Ascending aorta (tissue), 2 donors: ENCODE measurements around the gene UBE2D4. TPM values are rescaled to one million over a fixed set of nuclear protein-coding genes. Genes with fewer than 3 reads are reported as not detected.
"Not testable (repeated sequence)": the region's sequence is repeated elsewhere in the genome, so short reads cannot be mapped to it uniquely, and the experiment has no call there.

Source experiments
- DNase-seq, 2 donors: peaks; one replicate each; pipeline ENCODE4 v3.0.0-alpha.2; 2019; ENCODE audit warnings: low spot score in 2 of 2
- H3K27ac ChIP-seq, 2 donors: fragments of 200-600 bp; sonication (generic); one replicate each; pipeline ENCODE4 v1.5.1; 2016 to 2017; ENCODE audit warnings: mild to moderate bottlenecking in 1 of 2
- H3K27me3 ChIP-seq: fragments of 200-600 bp; sonication (generic); one replicate; pipeline ENCODE4 v1.5.1; 2017
- H3K36me3 ChIP-seq, 2 donors: fragments of 200-600 bp; sonication (generic); one replicate each; pipeline ENCODE4 v1.5.1; 2016
- H3K4me1 ChIP-seq, 2 donors: fragments of 200-600 bp; sonication (generic); one replicate each; pipeline ENCODE4 v1.5.1; 2016 to 2017; ENCODE audit warnings: mild to moderate bottlenecking in 1 of 2
- H3K4me3 ChIP-seq, 2 donors: fragments of 200-600 bp; sonication (generic); one replicate each; pipeline ENCODE4 v1.5.1; 2016 to 2017; ENCODE audit warnings: mild to moderate bottlenecking in 1 of 2
- H3K9me3 ChIP-seq, 2 donors: fragments of 200-600 bp; sonication (generic); one replicate each; pipeline ENCODE4 v1.5.1; 2016
- intact Hi-C: fragments of 100-400 bp; cut with DNase I; formaldehyde crosslinking; loops from one replicate; pipeline ENCODE4 v1.15.1; 2023
- total RNA-seq: library from RNA; depleted of rRNA; stranded (reverse); fragments of >200 nt; gene quantifications from one replicate; pipeline ENCODE4 v1.1.0, GENCODE V29; 2016
- TF ChIP-seq, protein P1 (sequence below), 3 experiments: fragments of 200-600 bp in 2 of 3; fragments of 450-650 bp in 1 of 3; sonication (generic) in 2 of 3; IDR thresholded peaks; one replicate each; pipeline ENCODE4 v1.5.1; 2016 to 2019; ENCODE audit warnings: antibody characterized with exemption in 3 of 3, mild to moderate bottlenecking in 1 of 3, moderate library complexity in 1 of 3

UBE2D4 gene
- total RNA-seq, 1 donor from 2014 or later: 13.1 TPM

DNA sequence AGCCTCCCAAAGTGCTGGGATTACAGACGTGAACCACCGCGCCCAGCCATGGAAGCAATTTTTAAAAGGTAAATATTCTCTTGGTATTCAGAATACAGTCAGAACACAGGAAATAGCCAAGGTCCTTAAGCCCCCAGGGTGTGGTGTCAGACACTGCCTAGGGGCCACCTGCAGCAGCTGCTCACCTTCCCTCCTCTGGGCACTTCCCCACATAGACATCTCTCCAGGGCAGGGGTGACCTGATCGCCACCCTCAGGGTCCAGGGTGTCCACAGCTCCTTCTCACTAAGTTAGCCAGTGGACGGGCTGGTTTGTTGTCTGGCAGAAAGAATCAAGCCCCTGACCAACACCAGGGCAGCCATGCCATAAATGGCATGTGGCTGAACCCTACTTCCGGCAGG, 35.8 kb upstream of the UBE2D4 start:
- intact Hi-C loops: no loop called here

DNA sequence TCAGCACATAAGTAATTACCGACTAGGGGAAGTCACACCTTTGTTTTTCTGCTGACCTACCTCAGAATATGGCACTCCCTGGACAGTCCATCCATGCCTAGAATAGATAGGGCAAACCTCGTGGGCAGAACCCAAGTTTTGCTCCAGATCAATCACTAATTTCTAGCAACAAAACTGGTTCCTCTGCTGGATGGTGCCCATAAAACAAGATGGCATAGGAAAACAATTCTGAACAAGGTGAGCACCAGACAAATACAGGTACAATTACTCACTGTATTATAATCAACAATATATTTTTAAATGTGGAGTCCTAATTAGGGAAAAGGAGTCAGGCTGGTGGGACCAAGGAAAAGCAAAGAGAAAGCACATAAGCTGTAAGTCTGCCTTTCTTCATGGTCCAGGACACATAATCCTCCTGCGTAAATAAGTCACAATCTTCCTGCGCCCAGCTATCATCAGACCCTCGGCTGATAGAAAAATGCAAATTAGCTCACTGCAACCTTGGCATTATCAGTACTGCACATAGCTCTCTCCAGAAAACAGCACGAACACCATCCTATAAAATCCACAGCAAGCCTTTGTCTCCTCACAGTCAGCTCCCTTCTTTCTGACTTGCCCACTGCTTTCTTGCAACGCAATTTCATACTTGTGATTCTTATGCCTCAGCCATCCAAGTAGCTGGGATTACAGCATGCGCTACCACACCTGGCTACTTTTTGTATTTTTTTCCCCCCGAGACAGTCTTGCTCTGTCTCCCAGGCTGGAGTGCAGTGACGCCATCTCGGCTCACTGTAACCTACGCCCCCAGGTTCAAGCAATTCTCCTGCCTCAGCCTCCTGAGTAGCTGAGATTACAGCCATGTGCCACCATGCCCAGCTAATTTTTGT, 34.9 kb upstream of the UBE2D4 start:
- intact Hi-C loops: no loop called here
- Histone ChIP-seq H3K27ac (no peak overlapping the region), H3K4me3 (no peak overlapping the region), H3K36me3 (peaks cover 0 to 3% of the 10 kb centered on the region in 2 donors), H3K9me3 (no peaks in the 10 kb centered on the region), H3K4me1 (no peaks in the 10 kb centered on the region), H3K27me3 (no peaks in the 10 kb centered on the region)
- no peak for DNase-seq
- TF ChIP-seq, protein P1, sequence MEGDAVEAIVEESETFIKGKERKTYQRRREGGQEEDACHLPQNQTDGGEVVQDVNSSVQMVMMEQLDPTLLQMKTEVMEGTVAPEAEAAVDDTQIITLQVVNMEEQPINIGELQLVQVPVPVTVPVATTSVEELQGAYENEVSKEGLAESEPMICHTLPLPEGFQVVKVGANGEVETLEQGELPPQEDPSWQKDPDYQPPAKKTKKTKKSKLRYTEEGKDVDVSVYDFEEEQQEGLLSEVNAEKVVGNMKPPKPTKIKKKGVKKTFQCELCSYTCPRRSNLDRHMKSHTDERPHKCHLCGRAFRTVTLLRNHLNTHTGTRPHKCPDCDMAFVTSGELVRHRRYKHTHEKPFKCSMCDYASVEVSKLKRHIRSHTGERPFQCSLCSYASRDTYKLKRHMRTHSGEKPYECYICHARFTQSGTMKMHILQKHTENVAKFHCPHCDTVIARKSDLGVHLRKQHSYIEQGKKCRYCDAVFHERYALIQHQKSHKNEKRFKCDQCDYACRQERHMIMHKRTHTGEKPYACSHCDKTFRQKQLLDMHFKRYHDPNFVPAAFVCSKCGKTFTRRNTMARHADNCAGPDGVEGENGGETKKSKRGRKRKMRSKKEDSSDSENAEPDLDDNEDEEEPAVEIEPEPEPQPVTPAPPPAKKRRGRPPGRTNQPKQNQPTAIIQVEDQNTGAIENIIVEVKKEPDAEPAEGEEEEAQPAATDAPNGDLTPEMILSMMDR (IDR thresholded peaks at IDR 0.05): no peak

More for the DNA sequence above, 35.8 kb upstream of the UBE2D4 start:
- no peaks in the 10 kb centered on the region for H3K27me3 ChIP-seq
- TF ChIP-seq, protein P1 (IDR thresholded peaks at IDR 0.05): no peak
- peaks cover 6 to 7% of the 10 kb centered on the region in 2 donors for H3K36me3 ChIP-seq
- no peaks in the 10 kb centered on the region for H3K9me3 ChIP-seq
- no peaks in the 10 kb centered on the region for H3K4me1 ChIP-seq
- no peak overlapping the region for H3K4me3 ChIP-seq
- DNase-seq: no peak
- no peak overlapping the region for H3K27ac ChIP-seq

DNA sequence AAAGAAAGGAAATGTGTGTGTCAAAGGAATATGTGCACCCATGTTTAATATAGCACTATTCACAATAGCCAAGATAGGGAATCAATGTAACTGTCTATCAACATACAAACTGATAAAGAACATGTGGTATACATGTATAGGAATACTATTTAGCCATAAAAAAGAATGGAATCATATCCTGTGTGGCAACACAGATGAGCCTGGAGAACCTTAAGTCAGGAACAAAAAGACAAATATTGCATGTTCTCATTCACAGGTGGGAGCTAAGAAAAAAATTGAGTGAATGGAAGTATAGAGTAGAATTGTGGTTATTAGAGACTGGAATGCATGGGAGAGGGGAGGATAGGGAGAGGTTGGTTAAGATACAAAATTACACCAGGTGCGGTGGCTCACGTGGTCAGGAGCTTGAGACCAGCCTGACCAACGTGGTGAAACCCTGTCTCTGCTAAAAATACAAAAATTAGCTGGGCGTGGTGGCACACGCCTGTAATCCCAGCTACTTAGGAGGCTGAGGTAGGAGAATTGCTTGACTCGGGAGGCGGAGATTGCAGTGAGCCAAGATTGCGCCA, 30.3 kb upstream of the UBE2D4 start:
- H3K27me3 ChIP-seq: no peaks in the 10 kb centered on the region
- peaks cover 0 to 3% of the 10 kb centered on the region in 2 donors for H3K36me3 ChIP-seq
- no peaks in the 10 kb centered on the region for H3K9me3 ChIP-seq
- TF ChIP-seq, protein P1 (IDR thresholded peaks at IDR 0.05): no peak
- DNase-seq: no peak
- intact Hi-C loops: no loop called here
- peaks cover 0 to 1% of the 10 kb centered on the region in 2 donors for H3K4me1 ChIP-seq
- H3K27ac ChIP-seq: no peak overlapping the region
- H3K4me3 ChIP-seq: no peak overlapping the region

DNA sequence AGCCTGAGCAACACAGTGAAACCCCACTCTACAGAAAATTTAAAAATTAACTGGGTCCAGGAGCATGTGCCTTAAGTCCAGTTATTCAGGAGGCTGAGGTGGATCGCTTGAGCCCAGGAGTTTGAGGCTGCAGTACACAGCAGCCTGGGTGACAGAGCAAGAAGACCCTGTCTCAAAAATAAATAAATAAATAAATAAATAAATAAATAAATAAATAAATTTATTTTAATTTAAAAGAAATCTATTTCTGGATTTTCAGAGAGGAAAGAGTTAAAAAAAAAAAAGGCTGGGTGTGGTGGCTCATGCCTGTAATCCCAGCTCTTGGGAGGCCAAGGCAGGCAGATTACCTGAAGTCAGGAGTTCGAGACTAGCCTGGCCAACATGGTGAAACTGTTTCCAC, 27.7 kb upstream of the UBE2D4 start:
- intact Hi-C loops, H3K27ac ChIP-seq: not testable (repeated sequence)

DNA sequence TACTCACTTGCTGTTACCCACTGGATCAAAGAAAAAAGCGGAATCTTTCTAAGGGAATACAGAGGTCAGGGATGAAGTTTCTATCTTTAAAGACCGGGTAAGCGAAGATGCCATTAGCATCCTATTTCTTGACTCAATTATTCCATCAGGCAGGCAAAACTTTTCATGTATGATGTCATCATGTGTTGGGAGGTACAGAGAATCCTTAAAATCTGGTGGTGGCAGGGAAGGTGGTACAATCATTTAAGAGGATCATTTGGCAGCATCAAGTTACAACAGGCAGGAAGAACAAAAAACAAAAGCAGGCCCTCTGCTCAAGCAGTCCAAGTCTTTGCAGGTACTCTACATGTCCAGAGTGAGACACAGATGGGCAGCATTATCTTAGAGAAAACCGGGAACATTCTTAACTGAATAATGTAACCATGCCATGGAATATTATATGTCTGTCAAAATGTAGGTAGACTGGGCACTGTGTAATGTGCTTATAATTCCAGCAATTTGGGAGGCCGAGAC, 23.6 kb upstream of the UBE2D4 start:
- TF ChIP-seq, protein P1 (IDR thresholded peaks at IDR 0.05): no peak
- no peak for DNase-seq
- Histone ChIP-seq H3K4me1 (peaks cover 0 to 27% of the 10 kb centered on the region in 2 donors), H3K9me3 (no peaks in the 10 kb centered on the region), H3K36me3 (no peaks in the 10 kb centered on the region), H3K27me3 (no peaks in the 10 kb centered on the region), H3K4me3 (no peak overlapping the region), H3K27ac (peak overlapping the region in 1 of 2 donors; percentile 35)
- intact Hi-C loops: no loop called here

More for the DNA sequence above, 27.7 kb upstream of the UBE2D4 start:
- H3K36me3 ChIP-seq, H3K4me3 ChIP-seq, H3K27me3 ChIP-seq, DNase-seq, H3K9me3 ChIP-seq: not testable (repeated sequence)
- peaks cover 0 to 10% of the 10 kb centered on the region in 2 donors for H3K4me1 ChIP-seq
